Body of pancreas (tissue), 4 donors: Measurements from ENCODE around the gene C10orf90.

Experiments used
- CTCF ChIP-seq, 7 experiments: fragments of 450-650 bp in 4 of 7; fragments of 200-600 bp in 3 of 7; sonication (generic) in 3 of 7; IDR thresholded peaks; one replicate each; pipeline ENCODE4 v1.5.1; 2016 to 2019; ENCODE audit warnings: antibody characterized with exemption in 7 of 7
- POLR2A ChIP-seq, 3 donors: fragments of 450-650 bp; IDR thresholded peaks; one replicate each; pipeline ENCODE4 v1.6.1; 2016; ENCODE audit warnings: antibody characterized with exemption in 3 of 3, mild to moderate bottlenecking in 2 of 3

DNA sequence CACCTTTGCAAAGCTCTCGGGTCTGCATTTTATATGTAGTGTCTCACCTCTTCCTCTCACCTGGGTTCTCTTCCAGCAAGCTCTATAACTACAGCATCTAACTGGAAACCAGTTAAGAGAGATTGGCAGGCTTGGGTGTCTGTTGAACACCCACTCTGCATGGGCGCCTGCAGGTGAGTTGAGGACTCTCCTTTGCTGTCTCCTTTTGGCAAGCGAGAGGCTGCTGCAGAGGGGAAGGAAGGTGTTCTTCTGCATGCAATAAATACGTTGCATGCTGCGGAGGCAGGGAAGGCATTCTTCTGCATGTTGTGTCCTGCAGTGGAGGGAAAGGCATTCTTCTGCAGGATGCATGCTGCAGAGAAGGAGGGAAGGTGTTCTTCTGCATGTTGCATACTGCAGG lies 200.8 kb downstream of the C10orf90 start:
- no peak for TF ChIP-seq CTCF (IDR thresholded peaks at IDR 0.05)
- TF ChIP-seq POLR2A (IDR thresholded peaks at IDR 0.05): no peak
